Thymus (tissue), 11 donors: Measurements from ENCODE around the gene RAD51B. TPM values are rescaled to one million over a fixed set of nuclear protein-coding genes. Genes with fewer than 3 reads are reported as not detected.

Experiments
- DNase-seq, 9 donors: peaks; one replicate each; pipeline ENCODE4 v3.0.0-alpha.2; 2013; ENCODE audit warnings: low spot score in 9 of 9, low read depth in 6 of 9, missing footprints in 1 of 9
- H3K27ac ChIP-seq, 2 donors: one replicate each; pipeline ENCODE4 v1.5.1; 2013; ENCODE audit warnings: control low read depth in 1 of 2, low read depth in 1 of 2, low read length in 1 of 2, mild to moderate bottlenecking in 1 of 2, moderate library complexity in 1 of 2
- H3K27me3 ChIP-seq, 2 donors: one replicate each; pipeline ENCODE4 v1.5.1; 2013; ENCODE audit warnings: low read length in 1 of 2; ENCODE audit not compliant: control insufficient read depth in 2 of 2, insufficient read depth in 1 of 2
- H3K36me3 ChIP-seq, 2 donors: one replicate each; pipeline ENCODE4 v1.5.1; 2013; ENCODE audit warnings: low read length in 1 of 2, mild to moderate bottlenecking in 1 of 2, moderate library complexity in 1 of 2; ENCODE audit not compliant: control insufficient read depth in 2 of 2, insufficient read depth in 2 of 2
- H3K4me1 ChIP-seq, 2 donors: one replicate each; pipeline ENCODE4 v1.5.1; 2013; ENCODE audit warnings: low read length in 2 of 2; ENCODE audit not compliant: control insufficient read depth in 2 of 2, insufficient read depth in 2 of 2
- H3K4me3 ChIP-seq, 2 donors: one replicate each; pipeline ENCODE4 v1.5.1; 2013; ENCODE audit warnings: low read length in 2 of 2, control low read depth in 1 of 2, mild to moderate bottlenecking in 1 of 2
- H3K9me3 ChIP-seq, 2 donors: one replicate each; pipeline ENCODE4 v1.5.1; 2013; ENCODE audit warnings: low read length in 1 of 2, mild to moderate bottlenecking in 1 of 2; ENCODE audit not compliant: control insufficient read depth in 2 of 2, insufficient read depth in 1 of 2
- WGBS: extraction: QIAGEN DNeasy Blood & Tissue Kit; methylation state at CpG from one replicate; pipeline ENCODE4 v1.1.7; 2013; 5-methylcytosine and 5-hydroxymethylcytosine counted together
- polyA plus RNA-seq: library from polyadenylated mRNA; stranded (reverse); fragments of 200-250 nt; gene quantifications from one replicate; pipeline ENCODE4 v1.2.3, GENCODE V29; 2013
- total RNA-seq: library from RNA; stranded (reverse); fragments of 120-200 nt; gene quantifications from one replicate; pipeline ENCODE4 v1.2.4, GENCODE V29; 2013
- donor health status: healthy.

Gene RAD51B
- total and polyA plus RNA-seq, 2 donors, result 7.8 to 17.8 TPM

- Histone ChIP-seq H3K27ac (no peak overlapping the region), H3K9me3 (peaks cover 0 to 7% of the 10 kb centered on the region in 2 donors), H3K36me3 (no peaks in the 10 kb centered on the region), H3K27me3 (no peaks in the 10 kb centered on the region), H3K4me1 (peaks cover 5 to 46% of the 10 kb centered on the region in 2 donors), H3K4me3 (no peak overlapping the region)
- WGBS, result 96% methylated on average over 3 of the region's 3 CpGs
- DNase-seq, result no peak
These were observed 545.6 kb downstream of the RAD51B start for GRCh38 chr14:68365228-68365627.

- H3K36me3 ChIP-seq, result no peaks in the 10 kb centered on the region
- H3K27ac ChIP-seq, result no peak overlapping the region
- peaks cover 0 to 7% of the 10 kb centered on the region in 2 donors for H3K9me3 ChIP-seq
- peaks cover 5 to 39% of the 10 kb centered on the region in 2 donors for H3K4me1 ChIP-seq
- no peaks in the 10 kb centered on the region for H3K27me3 ChIP-seq
- H3K4me3 ChIP-seq, result no peak overlapping the region
- no peak for DNase-seq
- WGBS, result 99% methylated on average over 2 of the region's 2 CpGs
These were observed 547.1 kb downstream of the RAD51B start for GRCh38 chr14:68366656-68367055.

GRCh38 chr14:68367536-68367935, 548.0 kb downstream of the RAD51B start:
- Histone ChIP-seq H3K27ac (no peak overlapping the region), H3K4me1 (peaks cover 5 to 39% of the 10 kb centered on the region in 2 donors), H3K9me3 (peaks cover 0 to 7% of the 10 kb centered on the region in 2 donors)

GRCh38 chr14:68368850-68369249, 549.3 kb downstream of the RAD51B start:
- 41% methylated on average over 3 of the region's 3 CpGs for WGBS
- peaks cover 0 to 5% of the 10 kb centered on the region in 2 donors for H3K9me3 ChIP-seq
- peaks cover 5 to 27% of the 10 kb centered on the region in 2 donors for H3K4me1 ChIP-seq
- no peaks in the 10 kb centered on the region for H3K36me3 ChIP-seq
- DNase-seq, result peak in 2 of 9 donors; percentile 18 to 52
- H3K4me3 ChIP-seq, result no peak overlapping the region
- H3K27me3 ChIP-seq, result no peaks in the 10 kb centered on the region
- H3K27ac ChIP-seq, result peak overlapping the region; percentile 64 to 70

More at GRCh38 chr14:68367536-68367935, 548.0 kb downstream of the RAD51B start:
- WGBS, result 72% methylated on average over 5 of the region's 5 CpGs
- no peak for DNase-seq
- Histone ChIP-seq H3K27me3 (no peaks in the 10 kb centered on the region), H3K36me3 (no peaks in the 10 kb centered on the region), H3K4me3 (no peak overlapping the region)

GRCh38 chr14:68369281-68370056, 549.9 kb downstream of the RAD51B start:
- Histone ChIP-seq H3K27ac (peak overlapping the region; percentile 1 to 64), H3K4me1 (peaks cover 5 to 21% of the 10 kb centered on the region in 2 donors), H3K36me3 (no peaks in the 10 kb centered on the region), H3K9me3 (no peaks in the 10 kb centered on the region), H3K4me3 (no peak overlapping the region), H3K27me3 (no peaks in the 10 kb centered on the region)
- DNase-seq, result no peak
- 64% methylated on average over 6 of the region's 6 CpGs for WGBS

GRCh38 chr14:68370057-68370360, 550.4 kb downstream of the RAD51B start:
- H3K9me3 ChIP-seq, result no peaks in the 10 kb centered on the region
- H3K4me1 ChIP-seq, result peaks cover 5 to 19% of the 10 kb centered on the region in 2 donors
- no peak overlapping the region for H3K27ac ChIP-seq
- H3K4me3 ChIP-seq, result no peak overlapping the region
- H3K36me3 ChIP-seq, result no peaks in the 10 kb centered on the region
- no peaks in the 10 kb centered on the region for H3K27me3 ChIP-seq
- DNase-seq, result no peak

- H3K27ac ChIP-seq, result no peak overlapping the region
- WGBS, result 98% methylated on average over 2 of the region's 2 CpGs
- no peaks in the 10 kb centered on the region for H3K9me3 ChIP-seq
- H3K36me3 ChIP-seq, result no peaks in the 10 kb centered on the region
- DNase-seq, result no peak
- H3K4me1 ChIP-seq, result peaks cover 9 to 34% of the 10 kb centered on the region in 2 donors
- H3K4me3 ChIP-seq, result no peak overlapping the region
- no peaks in the 10 kb centered on the region for H3K27me3 ChIP-seq
These were observed 552.8 kb downstream of the RAD51B start for GRCh38 chr14:68372368-68372767.

- WGBS, result 98% methylated on average over 2 of the region's 2 CpGs
- H3K27ac ChIP-seq, result no peak overlapping the region
- DNase-seq, result no peak
- H3K4me3 ChIP-seq, result no peak overlapping the region
- no peaks in the 10 kb centered on the region for H3K36me3 ChIP-seq
- peaks cover 9 to 34% of the 10 kb centered on the region in 2 donors for H3K4me1 ChIP-seq
- no peaks in the 10 kb centered on the region for H3K9me3 ChIP-seq
- H3K27me3 ChIP-seq, result no peaks in the 10 kb centered on the region
These were observed 553.6 kb downstream of the RAD51B start for GRCh38 chr14:68373124-68373646.

- Histone ChIP-seq H3K27me3 (no peaks in the 10 kb centered on the region), H3K36me3 (no peaks in the 10 kb centered on the region), H3K4me1 (peaks cover 6 to 28% of the 10 kb centered on the region in 2 donors), H3K4me3 (no peak overlapping the region), H3K27ac (no peak overlapping the region), H3K9me3 (no peaks in the 10 kb centered on the region)
- 76% methylated on average over 2 of the region's 2 CpGs for WGBS
- DNase-seq, result no peak
These were observed 554.4 kb downstream of the RAD51B start for GRCh38 chr14:68373847-68374444.
